Heart left ventricle (tissue), 16 donors: ENCODE measurements around the gene TWF2. TPM values are rescaled to one million over a fixed set of nuclear protein-coding genes. Genes with fewer than 3 reads are reported as not detected.

Experiments
- ATAC-seq, 4 donors: fragments of 200-7000 bp; cut with Tn5 transposase; one replicate each; pipeline ENCODE4 v1.9.1; 2020 to 2022; ENCODE audit warnings: moderate library complexity in 4 of 4, mild to moderate bottlenecking in 3 of 4, moderate number of reproducible peaks in 1 of 4
- DNase-seq, 5 donors: peaks; one replicate each; pipeline ENCODE4 v3.0.0-alpha.2; 2020
- H3K27ac ChIP-seq, 12 donors: fragments of 200-600 bp; sonication (generic) in 4 of 12; one replicate each; pipeline versions ENCODE4 v1.5.0 to v1.8.0; 2016 to 2022; ENCODE audit warnings: mild to moderate bottlenecking in 2 of 12
- H3K27me3 ChIP-seq, 9 donors: fragments of 200-600 bp; sonication (generic) in 2 of 9; one replicate each; pipeline versions ENCODE4 v1.5.1 to v1.8.0; 2016 to 2022; ENCODE audit warnings: mild to moderate bottlenecking in 3 of 9
- H3K36me3 ChIP-seq, 9 donors: fragments of 200-600 bp; sonication (generic) in 2 of 9; one replicate each; pipeline versions ENCODE4 v1.5.0 to v1.8.0; 2018 to 2022; ENCODE audit warnings: mild to moderate bottlenecking in 2 of 9
- H3K4me1 ChIP-seq, 12 donors: fragments of 200-600 bp; sonication (generic) in 4 of 12; one replicate each; pipeline versions ENCODE4 v1.5.0 to v1.8.0; 2016 to 2022; ENCODE audit warnings: mild to moderate bottlenecking in 3 of 12
- H3K4me3 ChIP-seq, 12 donors: fragments of 200-600 bp; sonication (generic) in 4 of 12; one replicate each; pipeline versions ENCODE4 v1.5.0 to v1.8.0; 2017 to 2022; ENCODE audit warnings: mild to moderate bottlenecking in 9 of 12, moderate library complexity in 4 of 12
- H3K9me3 ChIP-seq, 12 donors: fragments of 200-600 bp; sonication (generic) in 4 of 12; one replicate each; pipeline versions ENCODE4 v1.5.0 to v1.8.0; 2016 to 2022; ENCODE audit warnings: mild to moderate bottlenecking in 1 of 12
- POLR2A ChIP-seq, 2 donors: fragments of 450-650 bp; IDR thresholded peaks; one replicate each; pipeline ENCODE4 v1.6.1; 2017; ENCODE audit warnings: antibody characterized with exemption in 2 of 2, mild to moderate bottlenecking in 2 of 2, moderate library complexity in 2 of 2
- WGBS, 4 donors: extraction: QIAGEN DNeasy Blood & Tissue Kit in 2 of 4; methylation state at CpG; one replicate each; pipeline versions ENCODE4 v1.1.5 to v1.1.7; 2013 to 2018; 5-methylcytosine and 5-hydroxymethylcytosine counted together
- intact Hi-C, 10 donors: fragments of 100-400 bp; cut with DNase I; formaldehyde crosslinking; loops; one replicate each; pipeline versions ENCODE4 v1.11.1 to v1.14.2; 2022
- polyA plus RNA-seq, 2 donors: library from polyadenylated mRNA; stranded (reverse); fragments of 200-250 nt; gene quantifications; one replicate each; pipeline ENCODE4 v1.2.3, GENCODE V29; 2013
- total RNA-seq, 9 donors: library from RNA; depleted of rRNA in 2 of 9; stranded (reverse); fragments of >200 nt in 2 of 9; fragmentation: NEBNext Ultra II Directional in 3 of 9; extraction: Animal tissue kit (Norgen Biotek cat#: 25700) in 3 of 9; gene quantifications; one replicate each; pipeline versions ENCODE4 v1.1.0 to v1.2.4, GENCODE V29; 2016 to 2023
- TF ChIP-seq, protein P1 (sequence below), 12 donors: fragments of 200-600 bp; sonication (generic) in 4 of 12; IDR thresholded peaks; one replicate each; pipeline versions ENCODE4 v1.5.0 to v1.8.0; 2018 to 2022; ENCODE audit warnings: antibody characterized with exemption in 12 of 12, mild to moderate bottlenecking in 5 of 12
- donor health status: ischemic (EF 13 %, LVEDD 7.1; RV severe dilation, severe dysfunction).
- donor health status: healthy with polysubstance abuse.
- donor health status: DM: no; HTN: yes; CAD: no.
- donor health status: DM: no; HTN: no; CAD: no.
- donor health status: ischemic (EF 25% LVEDD 6.9; RV normal size, moderate dysfunction).
- donor health status: ischemic (EF 25% LVEDD 5.7; RV mildly dilated, moderate dysfunction).
- donor health status: healthy.
- donor health status: DM: yes; HTN: yes; CAD: no.
- donor health status: ischemic (EF 35%, LVEDD 5.7; RV mildly dilated, moderate dysfunction).
- donor health status: nonischemic (EF 11% LVEDD 7.7; RV severe dilation, severe dysfunction).
- donor health status: DM: yes; HTN: yes; CAD: no.
- donor health status: PGD.
- donor health status: ischemic (EF 29% LVEDD 5.4; RV normal size, mild dysfunction).
- donor health status: nonischemic (EF 23%, LVEDD 6.1; RV moderate dilation, normal function).

The TWF2 gene
- total and polyA plus RNA-seq, 11 donors = 45.8 to 133 (median 109) TPM

DNA sequence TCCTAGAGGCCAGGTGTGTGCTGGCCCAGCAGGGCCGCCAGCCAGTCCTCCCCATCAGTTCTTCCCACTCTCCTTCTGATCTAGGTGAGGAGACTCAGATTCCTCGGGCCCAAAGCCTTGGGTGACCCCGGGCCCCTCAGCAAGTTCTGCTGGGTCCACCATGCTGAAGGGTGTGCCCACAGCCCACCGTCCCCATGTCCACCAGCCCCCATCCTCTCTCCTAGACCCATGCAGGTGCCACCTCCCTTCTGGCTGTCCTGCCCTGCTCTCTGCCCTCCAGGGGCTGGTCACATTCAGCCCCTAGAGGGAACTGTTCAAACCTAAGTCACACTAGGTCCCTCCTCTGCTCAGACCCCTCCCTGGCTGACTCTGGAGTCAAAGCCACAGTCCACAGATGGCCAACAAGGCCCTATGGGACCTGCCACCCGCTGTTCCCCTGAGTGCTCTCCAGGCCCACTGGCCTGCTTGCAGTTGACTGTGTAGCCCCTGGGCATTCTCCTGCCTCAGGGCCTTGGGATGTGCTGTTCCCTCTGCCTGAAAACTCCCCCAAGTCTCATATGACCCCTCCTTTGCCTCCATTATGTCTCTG lies 12.6 kb downstream of the TWF2 start:
- H3K9me3 ChIP-seq = no peaks in the 10 kb centered on the region
- peaks cover 0 to 16% (median 1%) of the 10 kb centered on the region in 12 donors for H3K4me1 ChIP-seq
- H3K27ac ChIP-seq = no peak overlapping the region
- intact Hi-C loops = no loop called here
- H3K36me3 ChIP-seq = peaks cover 0 to 40% (median 36%) of the 10 kb centered on the region in 9 donors
- ATAC-seq (no peak), DNase-seq (no peak)
- no peak overlapping the region for H3K4me3 ChIP-seq
- TF ChIP-seq, protein P1, sequence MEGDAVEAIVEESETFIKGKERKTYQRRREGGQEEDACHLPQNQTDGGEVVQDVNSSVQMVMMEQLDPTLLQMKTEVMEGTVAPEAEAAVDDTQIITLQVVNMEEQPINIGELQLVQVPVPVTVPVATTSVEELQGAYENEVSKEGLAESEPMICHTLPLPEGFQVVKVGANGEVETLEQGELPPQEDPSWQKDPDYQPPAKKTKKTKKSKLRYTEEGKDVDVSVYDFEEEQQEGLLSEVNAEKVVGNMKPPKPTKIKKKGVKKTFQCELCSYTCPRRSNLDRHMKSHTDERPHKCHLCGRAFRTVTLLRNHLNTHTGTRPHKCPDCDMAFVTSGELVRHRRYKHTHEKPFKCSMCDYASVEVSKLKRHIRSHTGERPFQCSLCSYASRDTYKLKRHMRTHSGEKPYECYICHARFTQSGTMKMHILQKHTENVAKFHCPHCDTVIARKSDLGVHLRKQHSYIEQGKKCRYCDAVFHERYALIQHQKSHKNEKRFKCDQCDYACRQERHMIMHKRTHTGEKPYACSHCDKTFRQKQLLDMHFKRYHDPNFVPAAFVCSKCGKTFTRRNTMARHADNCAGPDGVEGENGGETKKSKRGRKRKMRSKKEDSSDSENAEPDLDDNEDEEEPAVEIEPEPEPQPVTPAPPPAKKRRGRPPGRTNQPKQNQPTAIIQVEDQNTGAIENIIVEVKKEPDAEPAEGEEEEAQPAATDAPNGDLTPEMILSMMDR (IDR thresholded peaks at IDR 0.05) = no peak
- TF ChIP-seq POLR2A (IDR thresholded peaks at IDR 0.05) = no peak
- 83 to 94% (median 90%) methylated on average over 2 to 5 of the region's 5 CpGs for WGBS, 4 donors
- H3K27me3 ChIP-seq = no peaks in the 10 kb centered on the region

DNA sequence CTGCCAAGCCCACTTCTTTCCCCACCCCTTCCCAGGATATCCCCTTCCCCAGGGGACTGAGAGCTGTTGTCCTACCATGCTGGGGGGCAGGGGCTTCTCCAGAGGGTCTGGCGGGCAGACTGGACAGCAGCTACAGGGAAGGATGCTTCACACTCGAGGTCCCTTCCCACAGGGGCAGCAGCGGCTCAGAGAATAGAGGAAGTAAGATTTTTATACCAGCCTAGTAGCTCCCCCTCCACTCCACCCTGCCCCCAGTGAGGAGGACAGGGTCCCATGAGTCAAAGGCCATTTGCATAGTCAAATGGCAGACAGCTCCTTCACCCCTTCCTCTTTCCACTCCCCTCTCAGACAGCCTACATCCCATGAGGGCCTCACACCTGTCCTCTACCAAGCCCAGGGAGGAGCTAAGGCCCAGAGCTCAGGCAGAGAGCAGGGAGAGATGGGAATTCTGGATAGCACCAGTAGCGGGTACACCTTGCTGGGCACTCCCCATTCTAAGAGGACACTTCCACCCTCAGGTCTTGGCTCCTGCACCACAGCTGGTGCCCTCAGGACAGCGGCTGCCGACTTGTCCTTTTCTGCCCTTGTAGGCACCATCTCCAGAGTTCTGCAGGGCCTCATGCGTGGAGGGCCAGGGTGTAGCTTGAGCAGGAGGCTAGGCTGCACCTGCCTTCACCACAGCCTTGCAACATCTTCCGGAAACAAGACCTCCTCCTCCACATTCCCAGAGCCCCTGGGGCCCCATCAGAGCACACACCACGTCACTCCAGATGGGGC lies 13.3 kb downstream of the TWF2 start, which contains the start of gene TLR9:
Gene TLR9 (minus strand): TSS at position 194 of the 777 bp plus-strand sequence. CDS start 116 bp downstream, at position 78.
- no peak within 1 kb of the TSS for H3K27ac ChIP-seq
- TF ChIP-seq POLR2A (IDR thresholded peaks at IDR 0.05) = no peak
- TF ChIP-seq, protein P1 (IDR thresholded peaks at IDR 0.05) = no peak
- H3K27me3 ChIP-seq = no peaks in the 10 kb centered on the region
- no peaks in the 10 kb centered on the region for H3K9me3 ChIP-seq
- H3K4me3 ChIP-seq = no peak within 1 kb of the TSS
- intact Hi-C loops = no loop called here
- H3K36me3 ChIP-seq = peaks cover 0 to 33% (median 30%) of the 10 kb centered on the region in 9 donors
- WGBS, 4 donors = 69 to 85% (median 75%) methylated on average over 8 to 9 of the region's 9 CpGs
- DNase-seq (peak in 1 of 5 donors; percentile 7), ATAC-seq (no peak)
- peaks cover 0 to 23% (median 4%) of the 10 kb centered on the region in 12 donors for H3K4me1 ChIP-seq

DNA sequence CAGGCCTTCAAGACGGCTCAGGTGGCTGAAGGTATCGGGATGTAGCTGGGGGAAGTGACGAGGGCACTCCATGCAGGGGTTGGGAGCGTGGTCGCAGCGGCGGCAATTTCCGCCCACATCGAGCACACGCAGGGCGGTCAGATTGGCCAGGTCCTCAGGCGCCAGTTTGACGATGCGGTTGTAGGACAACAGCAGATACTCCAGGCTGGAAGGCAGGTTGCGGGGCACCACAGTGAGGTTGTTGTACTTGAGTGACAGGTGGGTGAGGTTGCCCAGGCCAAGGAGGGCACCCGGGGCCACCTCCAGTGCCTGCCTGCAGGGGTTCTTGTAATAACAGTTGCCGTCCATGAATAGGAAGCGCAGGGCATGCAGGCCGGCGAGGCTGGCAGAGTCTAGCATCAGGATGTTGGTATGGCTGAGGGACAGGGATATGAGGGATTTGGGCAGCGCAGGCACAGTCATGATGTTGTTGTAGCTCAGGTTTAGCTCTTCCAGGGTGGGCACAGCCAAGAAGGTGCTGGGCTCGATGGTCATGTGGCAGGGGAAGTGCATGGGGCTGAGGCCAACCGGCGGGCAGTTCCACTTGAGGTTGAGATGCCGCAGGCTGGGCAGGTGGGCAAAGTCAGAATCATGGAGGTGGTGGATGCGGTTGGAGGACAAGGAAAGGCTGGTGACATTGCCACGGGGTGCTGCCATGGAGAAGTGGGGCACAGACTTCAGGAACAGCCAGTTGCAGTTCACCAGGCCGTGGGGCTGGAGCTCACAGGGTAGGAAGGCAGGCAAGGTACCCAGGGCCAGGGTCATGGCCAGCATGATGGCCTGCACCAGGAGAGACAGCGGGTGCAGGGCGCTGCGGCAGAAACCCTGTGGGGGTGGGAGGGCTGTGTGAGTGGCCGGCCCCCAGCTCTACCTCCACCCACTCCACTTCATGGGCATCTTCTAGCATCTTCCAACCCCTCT lies 15.2 kb downstream of the TWF2 start:
- intact Hi-C loops = loop anchor here in 6 of 10 donors (5.0 kb wide), 2 partner anchors 114 to 119 kb away; no protein-coding TSS in a partner anchor
- TF ChIP-seq POLR2A (IDR thresholded peaks at IDR 0.05) = no peak
- TF ChIP-seq, protein P1 (IDR thresholded peaks at IDR 0.05) = no peak
- Histone ChIP-seq H3K36me3 (peaks cover 0 to 14% (median 11%) of the 10 kb centered on the region in 9 donors), H3K4me3 (no peak overlapping the region), H3K27ac (no peak overlapping the region), H3K27me3 (no peaks in the 10 kb centered on the region), H3K9me3 (no peaks in the 10 kb centered on the region), H3K4me1 (peaks cover 5 to 39% (median 18%) of the 10 kb centered on the region in 12 donors)
- DNase-seq (no peak), ATAC-seq (no peak)
- WGBS, 4 donors = 93 to 96% (median 95%) methylated on average over 29 to 32 of the region's 32 CpGs
